ENCODE measurements around the gene BCAS2.

Gene BCAS2

GRCh38 chr1:114558544-114558943 is 22.9 kb downstream of the BCAS2 start:
- DNase-seq (ENCODE audit: low spot score) = peak; percentile 24

- DNase-seq (ENCODE audit: low spot score) = no peak
Measured at GRCh38 chr1:114554577-114554976, 26.8 kb downstream of the BCAS2 start.

GRCh38 chr1:114552106-114552639 is 29.2 kb downstream of the BCAS2 start:
- no peak for DNase-seq (ENCODE audit: low spot score)

GRCh38 chr1:114551400-114551799 is 30.0 kb downstream of the BCAS2 start:
- no peak for DNase-seq (ENCODE audit: low spot score)

GRCh38 chr1:114550336-114550735 is 31.1 kb downstream of the BCAS2 start:
- no peak for DNase-seq (ENCODE audit: low spot score)

- peak; percentile 37 for DNase-seq (ENCODE audit: low spot score)
Measured at GRCh38 chr1:114549137-114549536, 32.3 kb downstream of the BCAS2 start.

GRCh38 chr1:114547076-114547475 is 34.3 kb downstream of the BCAS2 start:
- DNase-seq (ENCODE audit: low spot score) = no peak

GRCh38 chr1:114545796-114546195 is 35.6 kb downstream of the BCAS2 start:
- no peak for DNase-seq (ENCODE audit: low spot score)

GRCh38 chr1:114545315-114545714 is 36.1 kb downstream of the BCAS2 start:
- no peak for DNase-seq (ENCODE audit: low spot score)

GRCh38 chr1:114540821-114541220 is 40.6 kb downstream of the BCAS2 start:
- no peak for DNase-seq (ENCODE audit: low spot score)

- DNase-seq (ENCODE audit: low spot score) = no peak
Measured at GRCh38 chr1:114540272-114540671, 41.1 kb downstream of the BCAS2 start.

- DNase-seq (ENCODE audit: low spot score) = no peak
Measured at GRCh38 chr1:114536043-114536442, 45.4 kb downstream of the BCAS2 start.

GRCh38 chr1:114535401-114535800 is 46.0 kb downstream of the BCAS2 start:
- DNase-seq (ENCODE audit: low spot score) = no peak

- DNase-seq (ENCODE audit: low spot score) = no peak
Measured at GRCh38 chr1:114531094-114531493, 50.3 kb downstream of the BCAS2 start.

- DNase-seq (ENCODE audit: low spot score) = no peak
Measured at GRCh38 chr1:114530224-114530623, 51.2 kb downstream of the BCAS2 start.

GRCh38 chr1:114524944-114525343 is 56.5 kb downstream of the BCAS2 start:
- DNase-seq (ENCODE audit: low spot score) = no peak

GRCh38 chr1:114522264-114522575 is 59.2 kb downstream of the BCAS2 start:
- no peak for DNase-seq (ENCODE audit: low spot score)

- no peak for DNase-seq (ENCODE audit: low spot score)
Measured at GRCh38 chr1:114521396-114522263, 59.8 kb downstream of the BCAS2 start.

All from kidney tubule cell (primary cell).